GM12891 (cell line): Measurements from ENCODE around the gene MEAK7.

ENCODE experiments used
- DNase-seq: peaks from one replicate; pipeline ENCODE4 v3.0.0; 2011; ENCODE audit warnings: low spot score; ENCODE audit not compliant: insufficient read length
- FAIRE-seq: peaks from 2 replicates; lab custom pipeline; 2011; peaks lifted over from hg19 to GRCh38; lab: Jason Lieb, UNC
- PAX5 ChIP-seq: IDR thresholded peaks from 2 replicates; pipeline ENCODE4 v1.6.1; 2011; ENCODE audit warnings: low read length, moderate library complexity, mild to moderate bottlenecking; ENCODE audit not compliant: insufficient read depth, severe bottlenecking
- POLR2A ChIP-seq: IDR thresholded peaks from 2 replicates; pipeline ENCODE4 v1.6.1; 2011; ENCODE audit warnings: low read depth, low read length, control low read depth
- POLR2AphosphoS5 ChIP-seq: IDR thresholded peaks from 2 replicates; pipeline ENCODE4 v1.6.1; 2011; ENCODE audit warnings: low read depth, low read length, control low read depth
- POU2F2 ChIP-seq: IDR thresholded peaks from 2 replicates; pipeline ENCODE4 v1.6.1; 2011; ENCODE audit warnings: low read depth, mild to moderate bottlenecking, control low read depth, low read length, moderate library complexity
- SPI1 ChIP-seq: IDR thresholded peaks from 2 replicates; pipeline ENCODE4 v1.6.1; 2011; ENCODE audit warnings: low read depth, low read length, control low read depth
- TAF1 ChIP-seq: IDR thresholded peaks from 2 replicates; pipeline ENCODE4 v1.6.1; 2011; ENCODE audit warnings: low read depth, low read length, control low read depth

The MEAK7 gene

DNA sequence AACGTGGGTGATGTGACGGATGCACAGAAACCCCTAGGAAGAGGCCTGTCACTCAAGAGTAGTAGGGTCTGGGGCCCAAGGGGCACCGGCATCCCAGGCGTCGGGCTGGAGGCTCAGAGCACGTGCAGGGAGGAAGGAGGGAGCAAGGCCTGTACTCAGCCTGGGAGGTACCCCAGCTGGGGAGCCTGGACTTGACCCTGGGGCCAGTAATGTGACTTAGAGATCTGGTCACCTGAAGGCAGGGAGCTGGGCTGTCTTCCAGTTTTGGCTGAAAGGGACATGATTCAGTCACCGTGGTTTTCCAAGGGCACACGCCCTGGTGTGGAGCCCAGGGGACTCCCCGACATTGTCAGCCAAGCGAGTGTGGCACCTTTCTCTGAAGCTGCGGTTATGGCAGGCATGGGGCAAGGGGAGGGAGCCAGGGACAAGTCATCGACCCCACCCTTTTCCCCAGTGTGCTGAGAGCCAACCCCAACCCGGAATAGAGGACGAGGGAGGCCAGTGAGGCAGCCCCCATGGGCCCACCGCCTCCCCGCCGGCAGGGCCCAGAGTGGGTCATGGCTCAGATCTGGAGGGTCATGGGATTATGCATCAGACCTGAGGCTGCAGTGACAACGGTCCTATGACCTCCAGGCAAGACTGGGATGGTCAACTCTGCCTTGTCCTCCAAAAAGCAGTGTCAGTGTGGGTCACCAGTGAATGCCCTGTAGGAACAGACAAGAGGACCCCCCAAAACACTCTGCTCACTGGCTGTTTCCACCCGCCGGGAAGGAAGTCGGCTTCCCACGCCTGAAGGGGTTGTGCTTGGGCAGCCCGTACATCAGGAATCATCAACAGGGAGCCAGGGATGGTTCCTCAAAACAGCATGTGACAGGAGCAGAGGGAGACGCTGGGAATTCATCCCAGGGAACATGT is 41.9 kb downstream of the MEAK7 start:
- FAIRE-seq (no peak), DNase-seq (no peak)
- TF ChIP-seq TAF1 (no peak), POU2F2 (no peak), SPI1 (no peak), POLR2A (no peak), PAX5 (no peak), POLR2AphosphoS5 (no peak)

DNA sequence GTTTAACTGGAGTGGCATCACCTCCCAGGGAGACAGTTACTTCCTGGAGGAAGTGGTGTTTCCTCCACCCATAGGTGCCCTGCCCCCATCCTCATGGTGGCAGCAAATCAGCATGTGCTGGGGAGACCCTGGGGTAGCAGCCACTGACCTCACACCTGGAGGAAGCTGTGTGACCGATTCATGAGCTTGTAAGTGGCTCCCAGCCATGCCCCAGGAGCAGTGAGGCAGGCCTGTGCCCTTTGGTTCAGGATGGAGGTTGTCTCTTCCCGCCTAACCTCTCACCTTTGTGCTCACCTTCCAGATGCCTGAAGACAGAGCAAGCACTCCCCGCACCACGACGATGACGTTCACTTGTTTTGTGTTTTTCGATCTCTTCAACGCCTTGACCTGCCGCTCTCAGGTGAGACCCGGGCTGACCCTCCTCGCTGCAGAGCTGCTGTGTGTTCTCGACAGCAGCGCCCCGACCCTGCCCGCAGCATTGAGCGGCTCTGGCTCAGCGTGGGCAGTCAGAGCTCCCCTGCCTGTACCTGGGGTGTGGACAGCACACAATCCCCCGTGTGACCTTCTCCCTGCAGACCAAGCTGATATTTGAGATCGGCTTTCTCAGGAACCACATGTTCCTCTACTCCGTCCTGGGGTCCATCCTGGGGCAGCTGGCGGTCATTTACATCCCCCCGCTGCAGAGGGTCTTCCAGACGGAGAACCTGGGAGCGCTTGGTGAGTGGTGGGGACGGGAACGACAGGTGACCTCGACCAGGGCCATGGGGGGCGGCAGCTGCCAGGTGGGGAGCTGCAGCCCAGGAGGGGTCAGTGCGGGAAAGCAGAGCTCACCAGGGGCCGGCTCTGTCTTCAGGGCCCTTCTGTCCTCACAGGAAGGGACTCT is 42.8 kb downstream of the MEAK7 start:
- DNase-seq (no peak), FAIRE-seq (no peak)
- TF ChIP-seq POLR2AphosphoS5 (no peak), SPI1 (no peak), TAF1 (no peak), PAX5 (no peak), POU2F2 (no peak), POLR2A (no peak)

- no peak for DNase-seq
- TF ChIP-seq POLR2AphosphoS5, result no peak
- TF ChIP-seq POLR2A, result no peak
- TF ChIP-seq POU2F2, result no peak
- TF ChIP-seq TAF1, result no peak
- TF ChIP-seq SPI1, result no peak
- TF ChIP-seq PAX5, result no peak
- no peak for FAIRE-seq
These were observed 43.4 kb downstream of the MEAK7 start for GRCh38 chr16:84461029-84461412.

- no peak for FAIRE-seq
- no peak for TF ChIP-seq POLR2AphosphoS5
- TF ChIP-seq SPI1, result no peak
- no peak for TF ChIP-seq POU2F2
- no peak for TF ChIP-seq TAF1
- no peak for TF ChIP-seq POLR2A
- TF ChIP-seq PAX5, result no peak
- no peak for DNase-seq
These were observed 43.9 kb downstream of the MEAK7 start for GRCh38 chr16:84460406-84461028.

DNA sequence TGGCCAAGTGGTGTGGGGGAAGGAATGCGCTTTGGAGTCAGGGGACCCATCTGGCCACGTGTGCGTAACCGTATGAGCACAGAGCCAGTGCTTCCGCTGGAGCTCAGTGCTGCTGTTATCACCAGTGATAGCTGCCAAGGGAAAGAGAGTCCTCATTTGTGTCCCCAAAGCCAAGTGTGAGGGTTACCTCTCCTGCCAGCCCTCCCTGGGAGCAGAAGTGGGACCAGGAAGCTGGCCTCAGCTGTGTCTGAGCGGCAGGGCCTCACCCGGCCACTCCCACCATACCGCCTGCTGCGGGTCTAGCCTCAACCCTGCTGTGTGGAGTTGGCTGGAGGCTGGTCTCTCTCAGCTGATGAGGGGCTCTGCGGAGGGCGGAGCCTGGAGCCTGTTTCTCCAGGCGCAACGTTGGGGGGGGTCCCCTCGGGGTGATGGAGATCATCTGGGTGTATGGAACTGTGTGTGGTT is 44.5 kb downstream of the MEAK7 start:
- no peak for DNase-seq
- FAIRE-seq, result no peak
- no peak for TF ChIP-seq TAF1
- no peak for TF ChIP-seq POU2F2
- no peak for TF ChIP-seq POLR2AphosphoS5
- no peak for TF ChIP-seq PAX5
- TF ChIP-seq POLR2A, result no peak
- no peak for TF ChIP-seq SPI1

DNA sequence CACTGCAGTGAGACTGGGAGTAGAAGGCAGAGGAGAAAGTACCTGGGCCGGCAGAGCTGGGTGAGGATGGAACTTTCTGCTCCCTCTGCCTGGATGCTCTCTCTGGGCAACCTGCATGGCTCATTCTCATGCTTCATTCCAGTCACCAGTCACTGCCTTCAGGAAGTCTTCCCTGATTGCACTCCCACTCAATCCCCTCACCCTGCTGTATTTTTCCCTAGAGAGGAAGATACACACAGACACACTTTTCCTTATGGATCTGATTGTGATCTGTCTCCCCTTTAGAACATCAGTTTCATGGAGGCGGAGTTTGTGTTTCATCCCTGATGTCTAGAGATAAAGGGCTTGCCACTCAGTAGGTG is 44.9 kb downstream of the MEAK7 start:
- no peak for DNase-seq
- FAIRE-seq, result no peak
- TF ChIP-seq PAX5, result no peak
- no peak for TF ChIP-seq POU2F2
- no peak for TF ChIP-seq POLR2A
- no peak for TF ChIP-seq TAF1
- no peak for TF ChIP-seq SPI1

DNA sequence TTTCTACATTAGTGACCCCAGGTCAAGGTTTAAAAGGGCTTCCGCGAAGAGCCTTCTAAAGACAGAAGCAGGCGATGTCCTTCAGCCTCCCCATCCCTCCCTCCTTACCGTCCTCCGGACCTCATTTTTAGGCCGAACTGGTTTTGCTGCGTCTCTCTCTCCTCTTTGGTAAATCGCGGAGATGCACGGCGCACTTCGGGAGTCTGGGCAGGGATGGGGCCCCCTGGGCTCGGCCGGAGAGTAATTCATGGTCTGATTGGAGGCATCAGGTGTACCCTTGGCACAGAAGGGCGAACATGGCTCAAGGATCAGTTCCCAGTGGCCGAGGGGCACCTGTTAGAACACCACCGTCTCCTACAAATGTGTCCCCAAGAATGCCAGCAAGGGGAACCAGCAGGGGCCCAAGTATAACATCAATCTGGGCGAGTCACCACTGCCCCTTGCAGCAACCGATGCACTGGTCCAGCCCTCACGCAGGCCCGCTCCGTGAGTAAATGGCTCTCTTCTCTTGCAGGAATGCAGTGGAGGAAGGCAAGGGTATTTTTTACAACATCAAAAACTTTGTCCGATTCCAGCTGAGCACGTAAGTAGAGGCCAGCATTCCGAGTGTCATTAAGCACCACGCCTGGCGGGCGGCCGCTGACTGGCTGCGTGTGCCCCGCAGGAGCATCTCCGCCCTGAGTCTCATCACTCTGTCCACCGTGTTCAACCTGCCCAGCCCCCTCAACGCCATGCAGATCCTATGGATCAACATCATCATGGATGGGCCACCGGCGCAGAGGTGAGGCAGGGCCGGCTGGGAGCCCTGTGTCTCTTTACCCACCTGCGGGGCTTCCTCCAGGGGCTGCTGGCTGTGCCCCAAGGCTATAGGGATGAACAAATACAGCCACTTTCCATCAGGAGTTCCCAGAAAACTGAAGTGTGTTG is 45.6 kb downstream of the MEAK7 start:
- FAIRE-seq (no peak), DNase-seq (no peak)
- TF ChIP-seq POLR2AphosphoS5 (no peak), PAX5 (no peak), TAF1 (no peak)

- FAIRE-seq (no peak), DNase-seq (no peak)
- no peak for TF ChIP-seq SPI1
- no peak for TF ChIP-seq PAX5
- TF ChIP-seq POU2F2, result no peak
- TF ChIP-seq TAF1, result no peak
- no peak for TF ChIP-seq POLR2A
- no peak for TF ChIP-seq POLR2AphosphoS5
These were observed 49.4 kb downstream of the MEAK7 start for GRCh38 chr16:84455031-84455430.
